Stomach smooth muscle (tissue), 2 donors: Measurements from ENCODE around the gene R3HDML.

Source experiments
- H3K27ac ChIP-seq: one replicate; pipeline ENCODE4 v1.7.0; 2013; ENCODE audit warnings: mild to moderate bottlenecking, low read length, inconsistent platforms
- H3K27me3 ChIP-seq, 2 donors: one replicate each; pipeline ENCODE4 v1.7.0; 2013; ENCODE audit warnings: low read length in 2 of 2; ENCODE audit not compliant: insufficient read depth in 2 of 2, control insufficient read depth in 1 of 2
- H3K36me3 ChIP-seq, 2 donors: one replicate each; pipeline ENCODE4 v1.7.0; 2013; ENCODE audit warnings: low read length in 2 of 2; ENCODE audit not compliant: control insufficient read depth in 2 of 2, insufficient read depth in 2 of 2
- H3K4me1 ChIP-seq: one replicate; pipeline ENCODE4 v1.7.0; 2013; ENCODE audit warnings: low read length; ENCODE audit not compliant: control insufficient read depth, insufficient read depth
- H3K4me3 ChIP-seq, 2 donors: one replicate each; pipeline ENCODE4 v1.7.0; 2013; ENCODE audit warnings: low read length in 2 of 2
- H3K9ac ChIP-seq, 2 donors: one replicate each; pipeline ENCODE4 v1.7.0; 2013; ENCODE audit warnings: low read length in 2 of 2, mild to moderate bottlenecking in 1 of 2
- H3K9me3 ChIP-seq, 2 donors: one replicate each; pipeline ENCODE4 v1.7.0; 2013; ENCODE audit warnings: low read length in 2 of 2; ENCODE audit not compliant: control insufficient read depth in 2 of 2
- donor health status: healthy.
- donor health status: Pancreatic carcinoma.

The R3HDML gene

GRCh38 chr20:44392088-44392775, 55.4 kb downstream of the R3HDML start:
- H3K4me1 ChIP-seq = peaks cover 5% of the 10 kb centered on the region
- H3K27me3 ChIP-seq = peaks cover 9 to 23% of the 10 kb centered on the region in 2 donors
- no peak overlapping the region for H3K27ac ChIP-seq

GRCh38 chr20:44392776-44393607, 56.1 kb downstream of the R3HDML start:
- Histone ChIP-seq H3K4me1 (peaks cover 5% of the 10 kb centered on the region), H3K9ac (no peak overlapping the region), H3K27ac (no peak overlapping the region), H3K4me3 (no peak overlapping the region), H3K36me3 (no peaks in the 10 kb centered on the region), H3K9me3 (no peaks in the 10 kb centered on the region), H3K27me3 (peaks cover 9 to 23% of the 10 kb centered on the region in 2 donors)

More at GRCh38 chr20:44392088-44392775, 55.4 kb downstream of the R3HDML start:
- H3K4me3 ChIP-seq = no peak overlapping the region
- no peaks in the 10 kb centered on the region for H3K9me3 ChIP-seq
- H3K36me3 ChIP-seq = no peaks in the 10 kb centered on the region
- no peak overlapping the region for H3K9ac ChIP-seq

- Histone ChIP-seq H3K4me3 (no peak overlapping the region), H3K9ac (no peak overlapping the region), H3K27me3 (peaks cover 5 to 21% of the 10 kb centered on the region in 2 donors), H3K27ac (no peak overlapping the region), H3K9me3 (no peaks in the 10 kb centered on the region), H3K36me3 (no peaks in the 10 kb centered on the region), H3K4me1 (no peaks in the 10 kb centered on the region)
Observed at GRCh38 chr20:44393608-44394451, 57.0 kb downstream of the R3HDML start.

- H3K4me3 ChIP-seq = no peak overlapping the region
- no peak overlapping the region for H3K9ac ChIP-seq
- no peaks in the 10 kb centered on the region for H3K4me1 ChIP-seq
- no peak overlapping the region for H3K27ac ChIP-seq
- no peaks in the 10 kb centered on the region for H3K36me3 ChIP-seq
- H3K9me3 ChIP-seq = no peaks in the 10 kb centered on the region
- H3K27me3 ChIP-seq = peaks cover 7 to 17% of the 10 kb centered on the region in 2 donors
Observed at GRCh38 chr20:44394452-44394701, 57.5 kb downstream of the R3HDML start.

- Histone ChIP-seq H3K9me3 (no peaks in the 10 kb centered on the region), H3K9ac (no peak overlapping the region), H3K27me3 (peaks cover 7 to 14% of the 10 kb centered on the region in 2 donors), H3K4me1 (no peaks in the 10 kb centered on the region), H3K36me3 (no peaks in the 10 kb centered on the region), H3K27ac (no peak overlapping the region), H3K4me3 (no peak overlapping the region)
Observed at GRCh38 chr20:44394702-44395460, 58.0 kb downstream of the R3HDML start.

- H3K4me3 ChIP-seq = no peak overlapping the region
- H3K9me3 ChIP-seq = no peaks in the 10 kb centered on the region
- H3K27ac ChIP-seq = no peak overlapping the region
- no peaks in the 10 kb centered on the region for H3K4me1 ChIP-seq
- no peak overlapping the region for H3K9ac ChIP-seq
- H3K36me3 ChIP-seq = no peaks in the 10 kb centered on the region
- peaks cover 7 to 11% of the 10 kb centered on the region in 2 donors for H3K27me3 ChIP-seq
Observed at GRCh38 chr20:44395461-44396340, 58.9 kb downstream of the R3HDML start.

- Histone ChIP-seq H3K9me3 (no peaks in the 10 kb centered on the region), H3K4me3 (no peak overlapping the region), H3K4me1 (no peaks in the 10 kb centered on the region), H3K9ac (no peak overlapping the region), H3K36me3 (no peaks in the 10 kb centered on the region), H3K27me3 (peaks cover 7 to 13% of the 10 kb centered on the region in 2 donors), H3K27ac (no peak overlapping the region)
Observed at GRCh38 chr20:44396369-44397130, 59.7 kb downstream of the R3HDML start.

GRCh38 chr20:44398335-44398734, 61.5 kb downstream of the R3HDML start:
- H3K4me1 ChIP-seq = no peaks in the 10 kb centered on the region
- no peak overlapping the region for H3K4me3 ChIP-seq
- H3K27me3 ChIP-seq = peaks cover 7 to 17% of the 10 kb centered on the region in 2 donors
- no peaks in the 10 kb centered on the region for H3K36me3 ChIP-seq
- no peak overlapping the region for H3K27ac ChIP-seq
- H3K9me3 ChIP-seq = no peaks in the 10 kb centered on the region
- no peak overlapping the region for H3K9ac ChIP-seq

- no peak overlapping the region for H3K9ac ChIP-seq
- H3K9me3 ChIP-seq = no peaks in the 10 kb centered on the region
- peaks cover 7 to 12% of the 10 kb centered on the region in 2 donors for H3K27me3 ChIP-seq
- H3K27ac ChIP-seq = no peak overlapping the region
- no peak overlapping the region for H3K4me3 ChIP-seq
- H3K4me1 ChIP-seq = no peaks in the 10 kb centered on the region
- no peaks in the 10 kb centered on the region for H3K36me3 ChIP-seq
Observed at GRCh38 chr20:44399446-44399845, 62.6 kb downstream of the R3HDML start.
